GM21367 (cell line): Measurements from ENCODE around the gene PSMC5.
"Not testable (repeated sequence)": the region's sequence is repeated elsewhere in the genome, so short reads cannot be mapped to it uniquely, and the experiment has no call there.

Experiments
- ATAC-seq: cut with Tn5 transposase; IDR thresholded peaks from one replicate; pipeline ENCODE4 v1.9.1; 2021; ENCODE audit not compliant: unreplicated experiment

PSMC5 gene

DNA sequence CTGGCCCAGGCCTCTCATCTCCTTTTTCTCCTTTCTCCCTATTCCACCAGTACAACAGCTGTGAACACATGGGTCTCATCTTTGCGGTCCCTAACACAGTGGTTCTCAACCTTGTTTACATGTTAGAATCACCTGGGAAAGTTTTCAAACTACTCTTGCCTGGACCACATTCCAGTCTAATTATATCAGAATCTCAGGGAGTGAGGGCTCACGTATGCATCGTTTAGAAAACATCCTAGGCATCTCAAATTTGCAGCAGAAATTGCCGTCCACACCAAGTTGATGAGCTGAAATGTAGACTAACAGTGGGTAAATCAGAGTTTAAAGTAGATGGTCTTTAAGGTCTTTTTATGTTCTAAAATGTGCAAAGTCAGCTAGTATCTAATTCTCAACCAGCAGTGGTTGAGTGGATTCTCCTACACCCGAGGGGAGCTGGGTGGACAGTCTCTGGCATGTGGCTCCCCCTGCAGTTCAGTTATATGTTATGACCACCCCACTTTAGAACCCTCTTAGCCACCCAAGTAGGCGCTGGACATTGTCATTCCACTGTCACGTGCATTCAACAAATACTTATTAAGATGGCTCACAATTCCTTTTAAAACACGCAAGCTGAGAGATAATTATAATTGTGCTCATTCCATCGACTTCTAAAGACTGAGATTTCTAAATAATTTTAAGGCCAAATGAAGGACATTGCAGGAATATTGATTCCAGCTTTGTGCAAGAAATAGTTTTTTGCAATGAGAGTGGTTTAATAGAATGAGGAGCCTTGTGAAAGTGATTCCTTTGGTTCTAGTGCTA, 42.5 kb downstream of the PSMC5 start:
- ATAC-seq: not testable (repeated sequence)

- ATAC-seq: not testable (repeated sequence)
Observed at GRCh38 chr17:63870292-63870665, 43.0 kb downstream of the PSMC5 start.

DNA sequence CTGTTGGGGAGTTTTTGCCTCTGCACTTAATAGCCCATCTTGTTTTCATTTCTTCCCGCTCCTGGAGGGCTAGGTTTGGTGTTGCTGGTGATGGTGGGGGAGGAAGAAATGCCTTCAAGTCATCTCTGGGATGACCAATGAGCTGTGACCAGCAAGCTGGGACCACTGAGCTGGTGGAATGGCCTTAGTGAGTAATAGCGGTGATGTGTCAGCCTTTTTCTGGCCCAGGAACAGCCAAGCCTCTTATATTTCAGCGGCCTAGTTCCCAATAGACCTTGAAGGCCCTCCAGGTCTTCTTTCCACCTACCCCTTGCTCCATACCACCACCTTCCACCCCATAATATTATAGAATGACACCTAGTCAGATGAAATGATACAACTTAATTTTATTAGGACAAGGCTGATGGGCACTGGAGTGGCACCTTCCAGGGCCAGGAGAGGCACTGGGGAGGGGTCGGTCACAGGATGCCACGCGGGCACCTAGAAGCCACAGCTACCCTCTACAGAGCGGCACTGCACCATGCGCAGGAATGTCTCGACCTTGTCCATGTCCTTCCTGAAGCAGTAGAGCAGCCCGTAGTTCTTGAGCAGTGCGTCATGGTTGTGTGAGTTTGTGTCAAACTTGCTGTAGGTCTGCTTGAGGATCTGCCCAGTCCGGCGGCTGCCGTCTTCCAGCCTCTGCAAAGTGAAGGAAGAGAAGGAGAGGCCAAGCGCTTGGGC, 44.6 kb downstream of the PSMC5 start:
- not testable (repeated sequence) for ATAC-seq

DNA sequence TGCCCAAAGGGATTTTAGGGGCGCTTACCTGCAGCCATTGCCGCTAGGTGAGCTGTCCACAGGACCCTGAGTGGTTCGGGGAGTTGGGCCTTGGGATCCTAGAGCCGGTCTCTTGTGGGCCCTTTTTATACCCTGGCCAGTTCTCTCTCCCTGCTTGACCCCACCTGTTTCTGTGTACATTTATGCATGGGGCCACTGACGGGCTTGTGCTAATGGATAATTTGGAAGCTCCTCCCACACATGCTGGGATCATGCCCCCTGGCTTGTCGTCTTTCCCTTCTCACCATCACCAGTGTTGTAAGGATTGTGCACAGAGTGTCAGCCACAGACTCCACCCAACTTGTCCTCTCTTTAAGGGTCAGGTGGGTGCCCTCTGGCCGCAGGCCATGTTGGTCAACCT, 46.3 kb downstream of the PSMC5 start, which contains the start of gene CSH2:
Gene CSH2, minus strand, starts transcription at position 101 of the 400 bp plus-strand sequence. Its CDS starts 63 bp downstream, at position 38.
- ATAC-seq: not testable (repeated sequence)

DNA sequence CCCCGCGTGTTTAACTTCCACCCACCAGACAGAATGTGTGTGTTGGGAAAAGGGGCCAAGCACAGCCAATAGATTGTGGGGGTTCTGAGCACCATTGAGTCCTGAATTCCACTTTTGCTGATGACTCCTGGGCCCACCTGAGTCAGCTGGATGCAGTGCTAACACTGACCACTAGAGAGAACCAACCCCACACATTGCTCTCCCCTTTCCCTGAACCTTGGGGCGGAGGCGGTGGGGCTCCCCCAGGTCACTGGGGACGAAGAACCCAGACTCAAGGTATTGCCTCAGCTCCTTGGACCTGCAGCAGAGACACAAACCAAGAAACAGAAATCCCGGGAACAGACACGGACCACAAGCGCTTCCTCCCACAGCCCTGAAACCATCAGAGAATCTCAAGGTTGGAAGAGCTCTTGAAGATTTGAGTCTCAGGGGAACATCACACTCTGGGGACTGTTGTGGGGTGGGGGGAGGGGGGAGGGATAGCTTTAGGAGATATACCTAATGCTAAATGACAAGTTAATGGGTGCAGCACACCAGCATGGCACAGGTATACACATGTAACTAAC, 46.9 kb downstream of the PSMC5 start:
- not testable (repeated sequence) for ATAC-seq

DNA sequence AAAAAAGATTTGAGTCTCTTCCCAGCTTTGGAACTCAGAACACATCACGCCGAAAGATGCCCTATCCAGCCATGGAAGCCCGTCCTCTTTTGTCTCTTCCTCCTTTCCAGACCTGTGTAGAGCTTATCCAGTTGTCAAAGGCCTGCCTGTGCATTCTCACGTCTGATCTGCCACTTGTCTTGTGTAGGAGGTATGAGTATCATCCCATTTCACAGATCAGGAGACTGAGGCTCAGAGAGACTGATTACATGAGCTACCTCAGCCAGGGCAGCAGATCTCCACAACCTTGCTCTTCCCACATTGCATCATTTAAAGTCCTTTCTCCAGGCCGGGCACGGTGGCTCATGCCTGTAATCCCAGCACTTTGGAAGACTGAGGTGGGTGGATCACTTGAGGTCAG, 47.5 kb downstream of the PSMC5 start:
- not testable (repeated sequence) for ATAC-seq

DNA sequence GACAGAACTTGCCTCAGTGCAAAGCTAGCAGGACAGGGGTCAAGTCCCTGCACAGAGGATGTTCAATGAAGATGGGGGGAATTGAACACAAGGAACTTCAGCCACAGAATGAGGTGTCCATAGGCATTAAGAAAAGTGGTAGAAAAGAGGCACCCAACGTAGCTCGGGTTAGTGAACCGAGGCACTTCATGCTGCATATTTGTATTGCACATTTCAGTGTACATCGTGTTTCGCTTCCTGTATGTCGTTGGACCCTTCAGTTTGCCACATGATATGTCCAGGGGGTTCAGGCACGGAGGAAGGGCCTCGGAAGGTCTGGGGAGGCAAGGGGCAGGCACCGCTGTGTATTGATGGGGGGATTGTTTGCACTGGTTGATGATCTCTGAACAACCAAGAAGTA, 51.2 kb downstream of the PSMC5 start:
- ATAC-seq: not testable (repeated sequence)

GRCh38 chr17:63880706-63881105, 53.5 kb downstream of the PSMC5 start:
- no peak for ATAC-seq

DNA sequence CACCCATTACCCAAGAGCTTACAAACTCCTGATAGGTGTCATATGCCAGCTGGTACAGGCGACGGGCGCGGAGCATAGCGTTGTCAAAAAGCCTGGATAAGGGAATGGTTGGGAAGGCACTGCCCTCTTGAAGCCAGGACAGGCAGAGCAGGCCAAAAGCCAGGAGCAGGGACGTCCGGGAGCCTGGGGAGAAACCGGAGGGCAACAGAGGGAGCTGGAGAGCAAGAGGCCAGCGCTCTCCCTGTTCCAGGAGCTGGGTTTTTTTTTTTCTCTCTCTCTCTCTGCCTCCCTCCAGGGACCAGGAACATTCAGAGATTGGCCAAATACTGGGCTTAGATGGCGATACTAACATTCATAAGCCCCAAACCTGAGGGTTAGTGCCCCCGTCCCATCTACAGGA, 54.1 kb downstream of the PSMC5 start:
- ATAC-seq: not testable (repeated sequence)
